ENCODE data around the gene HPSE2. TPM values are rescaled to one million over a fixed set of nuclear protein-coding genes. Genes with fewer than 3 reads are reported as not detected.

HPSE2 gene
- total RNA-seq, 1 experiment from 2014 or later, result not detected

- Mint-ChIP-seq H3K9me3 (ENCODE audit: unreplicated experiment) (no peaks in the 10 kb centered on the region), H3K27ac (ENCODE audit: unreplicated experiment) (no peak overlapping the region), H3K4me1 (ENCODE audit: low read depth, unreplicated experiment) (no peaks in the 10 kb centered on the region), H3K4me3 (ENCODE audit: unreplicated experiment) (no peak overlapping the region), H3K36me3 (ENCODE audit: insufficient read depth, unreplicated experiment) (peaks cover 5% of the 10 kb centered on the region), H3K27me3 (ENCODE audit: insufficient read depth, unreplicated experiment) (no peaks in the 10 kb centered on the region)
- H3K36me3 ChIP-seq (ENCODE audit: control insufficient read depth, insufficient read depth, low read length), result no peaks in the 10 kb centered on the region
- intact Hi-C loops (cut with micrococcal nuclease; ENCODE audit: unreplicated experiment), result no loop called here
- no peak overlapping the region for H3K4me3 ChIP-seq (ENCODE audit: low read depth, low read length)
- TF ChIP-seq, protein P1, sequence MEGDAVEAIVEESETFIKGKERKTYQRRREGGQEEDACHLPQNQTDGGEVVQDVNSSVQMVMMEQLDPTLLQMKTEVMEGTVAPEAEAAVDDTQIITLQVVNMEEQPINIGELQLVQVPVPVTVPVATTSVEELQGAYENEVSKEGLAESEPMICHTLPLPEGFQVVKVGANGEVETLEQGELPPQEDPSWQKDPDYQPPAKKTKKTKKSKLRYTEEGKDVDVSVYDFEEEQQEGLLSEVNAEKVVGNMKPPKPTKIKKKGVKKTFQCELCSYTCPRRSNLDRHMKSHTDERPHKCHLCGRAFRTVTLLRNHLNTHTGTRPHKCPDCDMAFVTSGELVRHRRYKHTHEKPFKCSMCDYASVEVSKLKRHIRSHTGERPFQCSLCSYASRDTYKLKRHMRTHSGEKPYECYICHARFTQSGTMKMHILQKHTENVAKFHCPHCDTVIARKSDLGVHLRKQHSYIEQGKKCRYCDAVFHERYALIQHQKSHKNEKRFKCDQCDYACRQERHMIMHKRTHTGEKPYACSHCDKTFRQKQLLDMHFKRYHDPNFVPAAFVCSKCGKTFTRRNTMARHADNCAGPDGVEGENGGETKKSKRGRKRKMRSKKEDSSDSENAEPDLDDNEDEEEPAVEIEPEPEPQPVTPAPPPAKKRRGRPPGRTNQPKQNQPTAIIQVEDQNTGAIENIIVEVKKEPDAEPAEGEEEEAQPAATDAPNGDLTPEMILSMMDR (IDR thresholded peaks at IDR 0.05; ENCODE audit: insufficient read depth in 1 of 2, low read depth in 1 of 2, low read length in 1 of 2, severe bottlenecking in 1 of 2, unreplicated experiment in 1 of 2), result peak; percentile 65 to 68
- no TSS peak for BruUV-seq (replicated peaks)
- CTCF ChIA-PET, result interaction anchor here (1.0 to 1.1 kb wide), 2 partner anchors 42 to 56 kb away, joined by 3 to 5 read pairs; no protein-coding TSS in a partner anchor
- H3K9me3 ChIP-seq, result no peaks in the 10 kb centered on the region
- no peaks in the 10 kb centered on the region for H3K4me1 ChIP-seq
- peak in 1 of 2 experiments; percentile 63 for DNase-seq
- POLR2A ChIA-PET, result no interaction called here
- H3K27me3 ChIP-seq (replicated peaks; ENCODE audit: control insufficient read depth, insufficient read depth, low read length), result no peaks in the 10 kb centered on the region
These were observed 809.9 kb downstream of the HPSE2 start for GRCh38 chr10:98425511-98426352.

DNA sequence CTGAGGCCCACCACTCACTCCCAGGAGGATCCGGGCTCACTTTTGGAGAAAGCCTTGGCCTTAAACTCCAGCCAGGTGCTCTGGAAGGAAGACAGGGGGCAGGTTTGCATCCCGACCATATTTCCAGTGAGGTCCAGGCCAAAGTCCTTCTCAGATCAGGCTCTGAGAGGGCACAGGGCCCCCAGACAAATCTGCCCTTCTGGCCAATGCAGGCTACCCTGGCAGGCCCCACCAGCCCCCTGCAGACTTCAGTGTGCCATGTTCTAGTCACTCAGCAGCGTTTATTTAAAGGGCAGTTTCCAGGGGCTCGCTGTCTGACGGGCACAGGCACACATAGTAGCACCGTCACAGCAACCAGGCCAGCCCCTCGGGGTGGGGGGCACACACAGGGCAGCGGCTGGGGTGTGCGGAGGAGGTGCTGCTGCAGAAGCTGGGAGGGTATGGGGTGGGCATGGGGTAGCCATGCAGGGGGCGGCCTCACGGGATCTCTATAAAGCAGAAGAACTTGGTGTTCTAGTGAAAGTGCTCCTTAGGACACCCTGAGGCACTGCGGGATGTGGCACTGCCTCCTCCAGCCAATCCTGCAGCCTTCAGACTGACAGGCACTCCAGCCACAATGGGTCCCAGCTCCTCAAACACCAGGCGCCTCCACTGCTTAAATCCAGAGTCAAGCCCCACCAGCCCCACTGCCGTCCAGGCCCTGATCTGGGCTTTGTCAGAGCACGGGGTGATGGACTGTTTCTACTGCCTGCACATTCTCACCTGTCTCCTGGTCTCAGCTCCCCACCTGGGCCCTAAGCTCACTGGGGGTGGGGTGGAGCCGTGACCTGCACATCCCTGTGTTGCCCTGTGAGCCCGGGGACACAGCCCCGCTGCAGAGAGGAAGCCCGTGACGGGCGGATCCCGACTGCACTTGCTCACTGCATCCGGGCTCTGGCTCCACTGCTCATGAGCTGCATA, 811.1 kb downstream of the HPSE2 start:
- no peaks in the 10 kb centered on the region for H3K36me3 Mint-ChIP-seq (ENCODE audit: insufficient read depth, unreplicated experiment)
- DNase-seq, result no peak
- no peak overlapping the region for H3K27ac Mint-ChIP-seq (ENCODE audit: unreplicated experiment)
- Histone ChIP-seq H3K36me3 (ENCODE audit: control insufficient read depth, insufficient read depth, low read length) (no peaks in the 10 kb centered on the region), H3K4me3 (ENCODE audit: low read depth, low read length) (no peak overlapping the region), H3K27me3 (replicated peaks; ENCODE audit: control insufficient read depth, insufficient read depth, low read length) (no peaks in the 10 kb centered on the region), H3K9me3 (no peaks in the 10 kb centered on the region), H3K4me1 (no peaks in the 10 kb centered on the region)
- H3K27me3 Mint-ChIP-seq (ENCODE audit: insufficient read depth, unreplicated experiment), result no peaks in the 10 kb centered on the region
- intact Hi-C loops (cut with micrococcal nuclease; ENCODE audit: unreplicated experiment), result no loop called here
- ChIA-PET CTCF (interaction anchor here (0.5 to 0.9 kb wide), 3 partner anchors 9 to 68 kb away, joined by 3 to 4 read pairs (median 3); partner anchors contain the start of gene PYROXD2), POLR2A (no interaction called here)
- BruUV-seq (replicated peaks), result no TSS peak
- H3K4me1 Mint-ChIP-seq (ENCODE audit: low read depth, unreplicated experiment), result no peaks in the 10 kb centered on the region
- H3K9me3 Mint-ChIP-seq (ENCODE audit: unreplicated experiment), result no peaks in the 10 kb centered on the region
- H3K4me3 Mint-ChIP-seq (ENCODE audit: unreplicated experiment), result no peak overlapping the region
- TF ChIP-seq, protein P1 (IDR thresholded peaks at IDR 0.05; ENCODE audit: insufficient read depth in 1 of 2, low read depth in 1 of 2, low read length in 1 of 2, severe bottlenecking in 1 of 2, unreplicated experiment in 1 of 2), result no peak

- no peaks in the 10 kb centered on the region for H3K36me3 ChIP-seq (ENCODE audit: control insufficient read depth, insufficient read depth, low read length)
- POLR2A ChIA-PET, result no interaction called here
- H3K4me1 ChIP-seq, result no peaks in the 10 kb centered on the region
- H3K27ac Mint-ChIP-seq (ENCODE audit: unreplicated experiment), result no peak overlapping the region
- CTCF ChIA-PET, result interaction anchor here (0.5 to 0.9 kb wide), 2 partner anchors 10 to 69 kb away, joined by 3 to 4 read pairs; no protein-coding TSS in a partner anchor
- no peak overlapping the region for H3K4me3 ChIP-seq (ENCODE audit: low read depth, low read length)
- no peak overlapping the region for H3K4me3 Mint-ChIP-seq (ENCODE audit: unreplicated experiment)
- H3K9me3 Mint-ChIP-seq (ENCODE audit: unreplicated experiment), result no peaks in the 10 kb centered on the region
- H3K4me1 Mint-ChIP-seq (ENCODE audit: low read depth, unreplicated experiment), result no peaks in the 10 kb centered on the region
- intact Hi-C loops (cut with micrococcal nuclease; ENCODE audit: unreplicated experiment), result no loop called here
- peak; percentile 50 to 54 for DNase-seq
- H3K27me3 Mint-ChIP-seq (ENCODE audit: insufficient read depth, unreplicated experiment), result no peaks in the 10 kb centered on the region
- BruUV-seq (replicated peaks), result no TSS peak
- no peaks in the 10 kb centered on the region for H3K36me3 Mint-ChIP-seq (ENCODE audit: insufficient read depth, unreplicated experiment)
- TF ChIP-seq, protein P1 (IDR thresholded peaks at IDR 0.05; ENCODE audit: insufficient read depth in 1 of 2, low read depth in 1 of 2, low read length in 1 of 2, severe bottlenecking in 1 of 2, unreplicated experiment in 1 of 2), result peak; percentile 26 to 79
- no peaks in the 10 kb centered on the region for H3K9me3 ChIP-seq
- H3K27me3 ChIP-seq (replicated peaks; ENCODE audit: control insufficient read depth, insufficient read depth, low read length), result no peaks in the 10 kb centered on the region
These were observed 811.9 kb downstream of the HPSE2 start for GRCh38 chr10:98423691-98424120.

Data from Caco-2 (cell line).